GM18909 (cell line): ENCODE data around the gene KIF26A.

Experiments used
- ATAC-seq: cut with Tn5 transposase; IDR thresholded peaks from one replicate; pipeline ENCODE4 v1.9.1; 2021; ENCODE audit warnings: mild to moderate bottlenecking; ENCODE audit not compliant: unreplicated experiment, poor library complexity

KIF26A gene

GRCh38 chr14:104138098-104138717, at the start of gene KIF26A:
Gene KIF26A (plus strand): TSS chr14:104138587. CDS start chr14:104138723, 136 bp downstream.
- no peak for ATAC-seq

- ATAC-seq, result no peak
Measured at GRCh38 chr14:104090071-104090748, 48.2 kb upstream of the KIF26A start.

- no peak for ATAC-seq
Measured at GRCh38 chr14:104091061-104091926, 47.1 kb upstream of the KIF26A start.

GRCh38 chr14:104091927-104092771, 46.2 kb upstream of the KIF26A start:
- ATAC-seq, result no peak

- ATAC-seq, result no peak
Measured at GRCh38 chr14:104092931-104093365, 45.4 kb upstream of the KIF26A start.

- ATAC-seq, result no peak
Measured at GRCh38 chr14:104093366-104094055, 44.9 kb upstream of the KIF26A start.

- no peak for ATAC-seq
Measured at GRCh38 chr14:104094056-104094708, 44.2 kb upstream of the KIF26A start.

GRCh38 chr14:104094709-104095425, 43.5 kb upstream of the KIF26A start:
- ATAC-seq, result no peak

GRCh38 chr14:104095426-104096310, 42.7 kb upstream of the KIF26A start:
- no peak for ATAC-seq

- ATAC-seq, result no peak
Measured at GRCh38 chr14:104096318-104096717, 42.1 kb upstream of the KIF26A start.

GRCh38 chr14:104096751-104097700, 41.4 kb upstream of the KIF26A start:
- ATAC-seq, result no peak

GRCh38 chr14:104098272-104099095, 39.9 kb upstream of the KIF26A start:
- no peak for ATAC-seq

GRCh38 chr14:104099096-104100041, 39.0 kb upstream of the KIF26A start:
- ATAC-seq, result no peak
